Dermis microvascular lymphatic vessel endothelial cell (primary cell): ENCODE measurements around the gene LRRC23. TPM values are rescaled to one million over a fixed set of nuclear protein-coding genes. Genes with fewer than 3 reads are reported as not detected.
"Not testable (repeated sequence)": the region's sequence is repeated elsewhere in the genome, so short reads cannot be mapped to it uniquely, and the experiment has no call there.

Experiments used
- DNase-seq, 2 donors: peaks; one replicate each; pipeline versions ENCODE4 v3.0.0 to v3.0.0-alpha.2; 2010; ENCODE audit warnings: low read depth in 2 of 2
- total RNA-seq: library from RNA; depleted of rRNA; stranded (reverse); fragments of >200 nt; gene quantifications from 2 replicates; pipeline ENCODE4 v1.2.1, GENCODE V29; 2014

LRRC23 gene, protein sequence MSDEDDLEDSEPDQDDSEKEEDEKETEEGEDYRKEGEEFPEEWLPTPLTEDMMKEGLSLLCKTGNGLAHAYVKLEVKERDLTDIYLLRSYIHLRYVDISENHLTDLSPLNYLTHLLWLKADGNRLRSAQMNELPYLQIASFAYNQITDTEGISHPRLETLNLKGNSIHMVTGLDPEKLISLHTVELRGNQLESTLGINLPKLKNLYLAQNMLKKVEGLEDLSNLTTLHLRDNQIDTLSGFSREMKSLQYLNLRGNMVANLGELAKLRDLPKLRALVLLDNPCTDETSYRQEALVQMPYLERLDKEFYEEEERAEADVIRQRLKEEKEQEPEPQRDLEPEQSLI
- total RNA-seq = 2.0 and 2.1 TPM in 2 replicates

GRCh38 chr12:6904280-6905276 is at the start of gene LRRC23:
Gene LRRC23 (plus strand): TSS chr12:6904822. CDS start chr12:6905634, 812 bp downstream.
- peak; percentile 84 to 94 for DNase-seq

- DNase-seq = no peak
Observed at GRCh38 chr12:6855322-6855721, 49.3 kb upstream of the LRRC23 start.

- DNase-seq = no peak
Observed at GRCh38 chr12:6858799-6859198, 45.8 kb upstream of the LRRC23 start.

DNA sequence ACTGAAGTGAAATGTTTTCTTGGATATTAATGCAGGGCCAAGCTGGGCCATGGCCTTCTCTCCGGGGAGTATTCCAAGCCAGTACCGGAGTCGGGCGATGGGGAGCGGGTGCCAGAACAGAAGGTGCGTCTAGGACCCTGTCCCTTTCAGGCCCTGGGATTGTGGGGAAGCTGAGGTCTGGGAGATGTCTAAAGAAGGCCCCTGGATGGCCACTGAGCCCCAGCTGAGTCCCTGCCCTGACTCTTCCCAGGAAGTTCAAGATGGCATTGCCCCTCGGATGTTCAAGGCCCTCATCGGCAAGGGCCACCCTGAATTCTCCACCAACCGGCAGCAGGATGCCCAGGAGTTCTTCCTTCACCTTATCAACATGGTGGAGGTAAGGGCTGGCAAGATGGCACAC is 44.5 kb upstream of the LRRC23 start:
- DNase-seq = no peak

DNA sequence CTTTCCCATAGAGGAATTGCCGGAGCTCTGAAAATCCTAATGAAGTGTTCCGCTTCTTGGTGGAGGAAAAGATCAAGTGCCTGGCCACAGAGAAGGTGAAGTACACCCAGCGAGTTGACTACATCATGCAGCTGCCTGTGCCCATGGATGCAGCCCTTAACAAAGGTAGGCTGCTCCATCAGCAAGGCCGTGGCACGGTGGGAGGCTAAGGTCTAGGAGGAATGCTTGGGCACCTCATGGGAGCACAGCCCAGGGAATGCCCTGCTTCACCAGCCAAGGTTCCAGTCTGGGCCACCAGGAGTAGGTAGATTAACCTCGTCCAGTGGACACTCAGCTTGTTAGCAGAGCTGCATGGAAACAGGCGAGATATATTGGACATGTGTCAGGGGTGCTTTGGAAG is 43.7 kb upstream of the LRRC23 start:
- no peak for DNase-seq

DNA sequence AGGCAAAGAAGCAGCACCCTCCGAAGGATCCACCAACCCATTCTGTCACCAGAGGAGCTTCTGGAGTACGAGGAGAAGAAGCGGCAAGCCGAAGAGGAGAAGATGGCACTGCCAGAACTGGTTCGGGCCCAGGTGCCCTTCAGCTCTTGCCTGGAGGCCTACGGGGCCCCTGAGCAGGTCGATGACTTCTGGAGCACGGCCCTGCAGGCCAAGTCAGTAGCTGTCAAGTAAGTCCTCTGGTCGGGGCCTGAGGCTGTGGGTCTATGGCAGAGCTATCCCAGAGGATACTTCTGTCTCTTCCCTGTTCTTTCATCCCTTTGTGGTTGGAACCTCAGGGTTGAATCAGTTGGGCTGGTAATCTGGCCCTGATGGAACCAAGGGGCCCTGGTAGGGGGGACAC is 43.2 kb upstream of the LRRC23 start:
- DNase-seq = no peak

GRCh38 chr12:6863033-6863432 is 41.6 kb upstream of the LRRC23 start:
- DNase-seq = no peak

GRCh38 chr12:6863586-6864321 is 40.9 kb upstream of the LRRC23 start:
- DNase-seq = no peak

- not testable (repeated sequence) for DNase-seq
Observed at GRCh38 chr12:6865307-6865706, 39.3 kb upstream of the LRRC23 start.

- DNase-seq = no peak
Observed at GRCh38 chr12:6866163-6866919, 38.3 kb upstream of the LRRC23 start.

DNA sequence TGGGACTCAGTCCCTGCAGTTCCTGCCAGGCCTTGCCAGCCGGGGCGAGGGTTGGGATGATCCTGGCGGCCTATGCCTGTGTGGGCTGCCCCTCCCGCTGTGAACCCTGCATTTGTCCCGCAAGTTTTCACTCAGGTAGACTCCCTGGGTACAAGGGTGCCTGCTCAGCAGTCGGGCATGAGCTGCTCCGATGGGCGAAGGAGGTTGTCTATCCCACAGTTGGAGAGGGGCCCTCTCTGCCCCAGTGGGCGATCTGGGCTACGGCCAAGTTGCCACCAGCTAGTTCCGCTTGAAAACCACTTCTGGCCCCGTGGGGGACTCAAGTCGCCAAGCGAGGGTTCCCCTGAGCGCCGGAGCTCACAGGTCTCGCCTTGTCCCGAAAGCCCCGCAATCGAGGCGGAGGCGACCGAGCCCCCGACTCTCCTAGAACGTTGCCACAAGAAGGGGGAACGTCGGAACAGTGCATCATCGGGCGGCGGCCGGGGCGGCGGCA is 37.7 kb upstream of the LRRC23 start:
- DNase-seq = no peak

DNA sequence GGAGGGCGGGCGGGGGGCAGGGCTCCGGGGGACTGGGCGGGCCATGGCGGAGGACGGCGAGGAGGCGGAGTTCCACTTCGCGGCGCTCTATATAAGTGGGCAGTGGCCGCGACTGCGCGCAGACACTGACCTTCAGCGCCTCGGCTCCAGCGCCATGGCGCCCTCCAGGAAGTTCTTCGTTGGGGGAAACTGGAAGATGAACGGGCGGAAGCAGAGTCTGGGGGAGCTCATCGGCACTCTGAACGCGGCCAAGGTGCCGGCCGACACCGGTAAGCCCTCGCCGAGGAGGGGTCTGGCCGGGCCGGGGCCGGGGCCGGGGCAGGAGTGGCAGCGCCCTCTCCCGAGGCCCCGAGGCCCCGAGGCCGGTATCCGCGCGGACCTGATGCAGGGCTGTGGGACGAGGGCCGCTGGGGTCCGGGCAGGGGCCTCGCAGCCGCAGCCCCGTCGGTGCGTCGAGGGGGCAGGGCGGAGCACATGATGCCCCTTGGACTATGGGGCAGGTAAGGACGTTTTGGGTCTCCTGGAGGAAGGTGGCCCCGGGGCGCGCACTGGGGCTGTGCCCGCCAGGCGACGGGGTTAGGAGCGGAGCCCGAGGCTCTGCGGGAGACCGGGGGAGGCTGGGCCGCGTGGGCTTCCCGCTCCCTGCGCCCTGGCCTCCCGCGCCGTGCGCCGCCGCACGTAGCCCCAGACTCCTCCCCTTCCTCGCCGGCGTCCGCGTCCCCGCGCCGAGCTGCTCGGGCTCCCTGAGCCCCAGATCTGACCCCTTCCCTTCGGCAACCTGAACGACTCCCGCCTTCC is 37.0 kb upstream of the LRRC23 start, which contains the start of gene TPI1:
Gene TPI1, plus strand, starts transcription at position 119 of the 798 bp plus-strand sequence. Its CDS starts 36 bp downstream, at position 155.
- peak; percentile 55 to 84 for DNase-seq

DNA sequence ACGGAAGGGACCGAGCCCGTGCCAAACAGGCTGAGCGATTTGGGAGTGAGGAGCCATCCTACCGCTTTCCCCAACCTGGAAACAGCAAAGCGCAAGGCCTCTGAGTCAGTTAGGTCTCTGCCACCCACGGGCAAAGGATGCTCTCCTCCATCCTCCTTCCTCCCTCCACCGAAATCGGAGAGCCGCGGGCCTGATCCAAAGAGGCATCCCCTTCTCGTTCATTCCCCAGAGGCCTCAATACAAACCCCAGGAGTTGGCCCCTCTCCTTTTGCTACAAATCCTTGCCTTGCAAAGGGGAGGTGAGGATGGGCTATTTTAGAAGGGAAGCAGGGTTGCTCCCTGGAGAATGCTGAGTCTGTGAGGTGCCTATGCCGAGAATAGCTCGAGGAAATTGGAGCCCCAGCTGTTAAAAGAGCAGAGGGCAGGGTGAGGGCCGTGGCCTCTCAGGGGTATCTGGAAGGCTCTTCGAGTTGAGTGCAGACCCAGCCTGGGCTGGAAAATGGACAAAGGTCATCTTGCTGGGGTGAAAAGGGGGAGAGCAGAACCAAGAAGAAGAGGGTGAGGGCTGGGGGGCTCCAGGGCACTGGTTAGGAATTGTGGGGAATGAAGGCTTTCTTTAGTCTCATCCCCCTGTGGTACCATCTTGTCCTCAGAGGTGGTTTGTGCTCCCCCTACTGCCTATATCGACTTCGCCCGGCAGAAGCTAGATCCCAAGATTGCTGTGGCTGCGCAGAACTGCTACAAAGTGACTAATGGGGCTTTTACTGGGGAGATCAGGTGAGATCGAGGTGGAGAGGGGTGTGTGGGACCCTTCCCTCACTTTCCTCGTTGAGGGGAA is 36.2 kb upstream of the LRRC23 start:
- DNase-seq = no peak

- DNase-seq = peak; percentile 56 to 77
Observed at GRCh38 chr12:6869049-6870021, 35.3 kb upstream of the LRRC23 start.

DNA sequence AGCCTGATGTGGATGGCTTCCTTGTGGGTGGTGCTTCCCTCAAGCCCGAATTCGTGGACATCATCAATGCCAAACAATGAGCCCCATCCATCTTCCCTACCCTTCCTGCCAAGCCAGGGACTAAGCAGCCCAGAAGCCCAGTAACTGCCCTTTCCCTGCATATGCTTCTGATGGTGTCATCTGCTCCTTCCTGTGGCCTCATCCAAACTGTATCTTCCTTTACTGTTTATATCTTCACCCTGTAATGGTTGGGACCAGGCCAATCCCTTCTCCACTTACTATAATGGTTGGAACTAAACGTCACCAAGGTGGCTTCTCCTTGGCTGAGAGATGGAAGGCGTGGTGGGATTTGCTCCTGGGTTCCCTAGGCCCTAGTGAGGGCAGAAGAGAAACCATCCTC is 34.3 kb upstream of the LRRC23 start:
- DNase-seq = not testable (repeated sequence)

DNA sequence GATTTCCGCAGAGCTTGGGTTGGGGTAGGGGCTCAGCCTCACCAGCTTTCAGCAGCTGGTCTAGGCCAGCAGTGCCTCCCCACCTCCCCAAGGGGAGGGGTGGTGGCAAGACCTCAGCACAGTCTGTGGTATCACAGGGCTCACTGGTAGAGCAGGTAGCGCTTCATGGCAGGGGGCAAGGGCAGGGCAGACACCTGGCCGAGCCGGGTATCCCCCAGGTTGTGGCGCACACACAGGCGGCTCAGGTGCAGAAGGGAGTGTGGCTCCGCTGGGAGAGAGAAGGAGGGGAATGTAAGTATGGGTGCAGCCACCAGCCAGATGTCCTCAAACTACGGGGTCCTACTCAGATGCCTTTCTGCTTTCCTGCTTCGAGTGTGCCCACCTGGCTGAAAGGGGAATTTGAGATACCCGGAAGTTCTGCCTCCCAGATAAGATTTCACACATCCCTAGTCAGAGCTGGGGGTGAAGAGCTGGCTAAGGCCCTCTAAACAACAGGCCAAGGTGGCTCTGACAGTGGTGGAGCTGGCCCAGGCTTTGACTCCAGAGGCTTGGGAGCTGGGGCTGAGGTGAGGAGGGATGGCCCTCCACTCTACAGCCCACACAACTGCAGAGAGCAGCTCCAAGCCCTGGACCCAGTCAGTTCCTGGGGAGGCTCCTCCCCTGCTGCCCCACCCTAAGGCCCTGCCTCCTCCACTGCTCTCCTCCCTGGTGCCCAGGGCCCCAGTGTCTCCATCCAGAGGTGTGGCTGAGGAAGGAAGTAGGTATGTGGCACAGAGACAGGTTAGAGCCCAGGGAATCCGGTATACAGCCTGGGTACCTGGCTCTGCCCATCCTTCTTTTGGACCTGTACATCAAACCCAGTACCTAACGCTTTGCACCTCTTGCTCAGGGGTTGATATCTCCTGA is 33.3 kb upstream of the LRRC23 start:
- no peak for DNase-seq
